ENCODE measurements around the gene SPAG16.
"Not testable (repeated sequence)": the region's sequence is repeated elsewhere in the genome, so short reads cannot be mapped to it uniquely, and the experiment has no call there.

The SPAG16 gene

DNA sequence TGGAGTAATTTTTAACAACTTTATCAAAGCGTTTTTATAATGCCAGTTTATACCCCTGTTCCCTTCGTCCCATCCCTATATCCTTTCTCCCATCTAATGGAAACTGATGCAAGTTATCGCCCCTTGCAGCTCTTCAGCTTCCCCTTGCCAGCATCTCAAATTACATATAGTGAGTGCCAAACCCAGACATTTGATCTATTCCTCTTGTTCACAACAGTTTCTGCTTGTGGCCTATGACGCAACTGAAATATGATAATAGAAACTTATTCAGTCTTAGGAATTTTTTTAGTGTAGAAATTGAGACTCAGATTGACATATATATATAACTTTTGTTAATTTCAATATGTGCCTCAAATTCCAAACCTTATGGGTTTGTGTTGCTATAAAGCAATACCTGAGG is 564.4 kb downstream of the SPAG16 start:
- peak; percentile 14 for DNase-seq

DNA sequence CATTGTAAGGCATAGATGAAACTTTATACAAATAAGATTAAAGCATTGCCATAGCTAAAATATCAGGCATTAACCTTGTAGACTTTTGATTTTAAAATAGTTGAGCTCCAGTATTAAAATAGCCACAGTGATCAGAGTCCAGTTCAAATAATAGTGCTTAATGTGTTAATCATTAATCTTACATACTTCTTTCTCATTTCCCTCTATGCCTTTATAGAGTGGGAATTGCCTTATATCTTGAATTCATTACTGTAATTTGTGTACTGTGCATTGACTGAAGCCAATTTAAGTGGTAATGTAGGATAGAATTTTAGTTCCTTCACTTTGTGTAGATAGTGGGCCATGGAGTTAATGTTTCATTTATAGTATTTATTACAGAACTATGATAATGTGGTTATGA is 577.4 kb downstream of the SPAG16 start:
- DNase-seq = no peak

GRCh38 chr2:213862407-213863076 is 578.3 kb downstream of the SPAG16 start:
- no peak for DNase-seq

DNA sequence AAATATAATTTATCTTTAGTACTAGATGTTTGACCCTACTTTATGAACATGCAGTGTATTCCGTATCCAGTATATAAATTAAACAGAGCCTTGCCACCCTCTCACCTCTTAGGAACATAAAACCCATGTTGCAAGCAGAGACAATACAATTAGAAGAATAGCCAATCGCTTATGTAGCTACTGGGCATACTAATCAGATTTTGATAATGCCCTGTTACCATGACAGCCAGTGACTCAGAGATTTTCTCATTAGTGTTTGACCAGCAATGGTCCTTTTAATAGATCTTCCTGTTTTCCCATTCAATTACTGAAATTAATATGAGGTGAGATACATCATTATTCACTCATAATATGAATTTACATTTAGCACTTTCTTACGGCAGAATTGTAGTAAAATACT is 579.3 kb downstream of the SPAG16 start:
- DNase-seq = no peak

- peak; percentile 31 for DNase-seq
Observed at GRCh38 chr2:213868526-213868925, 584.3 kb downstream of the SPAG16 start.

DNA sequence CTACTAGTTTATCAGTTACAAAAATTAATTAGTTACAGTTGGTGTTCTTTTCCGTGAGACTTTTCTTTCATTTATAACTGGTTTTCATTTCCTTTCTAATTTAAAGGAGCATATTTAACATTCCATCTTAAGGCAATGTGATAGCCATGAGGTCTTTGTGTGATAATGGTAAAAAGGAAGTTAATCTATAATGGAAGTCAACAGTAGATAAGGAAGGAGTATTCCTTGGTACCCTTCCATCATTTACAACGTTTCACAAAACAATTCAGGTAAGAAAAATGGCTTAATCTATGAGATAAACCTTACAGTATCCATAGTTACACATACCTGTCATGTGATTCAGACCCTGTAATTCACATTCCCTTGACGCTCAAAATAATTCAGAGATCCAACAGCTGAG is 601.2 kb downstream of the SPAG16 start:
- DNase-seq = peak; percentile 59

DNA sequence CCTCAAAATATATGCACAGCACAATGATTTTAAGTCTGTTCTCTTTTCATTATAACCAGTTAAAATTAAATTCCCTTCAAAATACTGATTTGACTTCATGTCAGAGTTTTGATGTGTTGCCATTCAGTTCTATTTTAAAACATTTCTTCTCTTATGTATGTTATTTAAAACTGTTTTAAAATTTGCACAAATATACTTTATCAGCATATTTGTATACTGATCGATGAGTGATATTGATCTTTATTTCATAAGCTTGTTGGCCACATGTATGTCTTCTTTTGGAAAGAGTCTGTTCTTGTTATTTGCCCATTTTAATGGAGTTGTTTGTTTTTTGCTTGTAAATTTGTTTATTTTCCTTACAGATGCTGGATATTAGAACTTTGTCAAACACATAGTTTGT is 630.2 kb downstream of the SPAG16 start:
- no peak for DNase-seq

GRCh38 chr2:213920014-213920413 is 635.8 kb downstream of the SPAG16 start:
- no peak for DNase-seq

DNA sequence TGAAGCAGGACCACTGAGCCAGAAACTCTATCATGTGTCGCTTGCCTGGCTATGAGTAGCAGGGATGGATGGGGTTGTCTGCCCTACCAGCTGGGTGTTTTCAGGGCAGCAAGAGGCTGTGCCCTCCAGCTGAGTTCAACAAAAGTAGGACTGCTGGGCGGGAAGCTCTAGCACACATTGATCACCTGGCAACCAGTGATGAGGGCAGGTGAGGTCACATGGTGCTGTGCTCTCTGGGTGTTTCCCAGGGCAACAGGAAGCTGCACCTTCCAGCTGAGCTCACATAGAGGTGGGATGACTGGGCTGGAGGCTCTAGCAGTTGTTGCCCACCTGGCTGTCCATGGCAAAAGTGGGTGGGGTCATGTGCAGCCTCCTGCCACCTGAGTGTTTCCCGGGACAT is 639.3 kb downstream of the SPAG16 start:
- DNase-seq = no peak

DNA sequence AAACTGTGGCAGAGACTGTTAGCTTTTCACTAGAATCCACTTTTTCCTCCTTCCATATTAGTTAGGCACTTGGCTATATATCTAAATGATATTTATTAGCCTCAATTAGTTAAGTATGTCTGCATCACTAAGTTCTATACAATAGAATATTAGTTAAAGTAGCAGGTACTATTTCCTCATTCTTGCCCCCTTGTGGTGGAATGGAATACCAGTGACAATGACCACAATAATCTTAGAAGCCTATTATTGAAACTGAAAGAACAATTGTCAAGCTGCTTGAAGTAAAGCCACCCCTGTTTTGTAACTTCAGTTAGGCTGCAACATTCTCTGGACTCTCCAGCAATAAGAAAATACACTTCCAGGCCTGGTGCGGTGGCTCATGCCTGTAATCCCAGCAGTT is 650.3 kb downstream of the SPAG16 start:
- DNase-seq = no peak

DNA sequence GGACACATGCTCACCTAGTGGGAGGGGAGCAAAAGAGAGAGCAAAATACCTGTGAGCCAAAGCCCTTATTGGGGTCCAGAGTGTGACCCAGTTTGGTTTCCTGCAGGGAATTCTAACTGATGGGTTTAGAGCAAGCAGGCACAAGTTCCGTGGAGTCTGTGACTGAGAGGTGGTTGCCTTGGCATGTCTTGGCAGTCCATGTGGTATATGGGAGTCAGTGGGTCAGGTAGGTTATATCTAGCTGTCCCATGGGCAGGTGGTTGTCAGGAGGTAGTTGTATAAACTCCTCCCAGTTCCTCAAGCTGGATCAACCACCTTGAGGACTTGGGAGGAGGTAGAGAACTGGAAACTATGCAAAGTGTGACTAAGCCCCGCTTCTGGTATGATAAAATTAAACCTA is 673.8 kb downstream of the SPAG16 start:
- DNase-seq = no peak

DNA sequence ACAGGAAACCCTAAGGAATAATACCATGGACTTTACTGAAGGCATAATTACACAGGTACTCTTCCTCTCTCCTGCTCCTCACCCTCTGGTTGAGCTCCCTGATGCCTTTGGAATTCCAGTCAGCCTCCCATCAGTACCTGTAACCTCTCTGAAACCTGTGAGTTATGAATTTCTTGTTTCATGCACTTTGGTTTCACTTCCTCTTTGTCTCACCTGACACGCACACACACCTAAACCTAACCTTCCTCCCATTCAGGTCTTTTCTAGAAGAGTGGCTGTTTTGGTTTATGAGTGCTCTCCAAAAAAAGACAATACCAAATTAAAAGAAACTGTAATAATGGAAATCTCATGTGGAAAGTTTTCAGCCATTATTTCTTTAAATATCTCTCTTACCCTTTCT is 675.3 kb downstream of the SPAG16 start:
- no peak for DNase-seq

GRCh38 chr2:213971536-213971935 is 687.3 kb downstream of the SPAG16 start:
- no peak for DNase-seq

DNA sequence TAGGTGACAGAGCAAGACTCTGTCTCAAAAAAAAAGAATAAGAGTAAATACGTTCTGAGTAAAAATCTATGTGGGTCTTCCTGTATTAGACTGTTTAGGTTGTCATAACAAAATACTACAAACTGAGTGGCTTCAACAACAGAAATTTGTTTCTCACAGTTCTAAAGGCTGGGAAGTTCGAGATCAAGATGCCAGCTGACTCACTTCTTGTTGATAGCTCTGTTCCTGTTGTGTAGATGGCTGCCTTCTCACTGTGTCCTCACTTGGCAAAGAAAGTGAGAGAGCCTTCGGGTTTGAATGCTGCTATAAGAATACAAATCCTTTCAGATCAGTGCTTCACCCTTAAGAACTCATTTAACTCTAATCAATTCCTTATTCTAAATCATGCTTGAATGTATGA is 696.6 kb downstream of the SPAG16 start:
- DNase-seq = no peak

DNA sequence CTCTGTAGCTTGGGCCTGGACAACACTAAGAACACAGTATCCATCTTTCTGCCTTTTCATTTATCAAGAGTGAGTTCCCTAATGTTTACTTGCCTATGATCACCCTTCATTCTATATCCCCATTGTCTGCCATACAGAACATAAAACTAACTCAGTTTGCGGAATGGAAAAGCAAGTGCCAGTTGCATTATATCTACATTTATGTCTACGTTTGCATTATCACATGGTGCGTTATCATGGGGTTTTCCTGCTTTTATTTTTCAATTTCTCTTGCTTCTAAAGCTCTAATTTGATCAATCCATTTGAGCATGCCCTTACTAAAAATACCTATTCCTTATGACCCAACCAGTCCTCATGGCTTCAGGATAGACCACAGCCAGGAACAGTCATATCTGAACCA is 704.9 kb downstream of the SPAG16 start:
- DNase-seq = no peak

DNA sequence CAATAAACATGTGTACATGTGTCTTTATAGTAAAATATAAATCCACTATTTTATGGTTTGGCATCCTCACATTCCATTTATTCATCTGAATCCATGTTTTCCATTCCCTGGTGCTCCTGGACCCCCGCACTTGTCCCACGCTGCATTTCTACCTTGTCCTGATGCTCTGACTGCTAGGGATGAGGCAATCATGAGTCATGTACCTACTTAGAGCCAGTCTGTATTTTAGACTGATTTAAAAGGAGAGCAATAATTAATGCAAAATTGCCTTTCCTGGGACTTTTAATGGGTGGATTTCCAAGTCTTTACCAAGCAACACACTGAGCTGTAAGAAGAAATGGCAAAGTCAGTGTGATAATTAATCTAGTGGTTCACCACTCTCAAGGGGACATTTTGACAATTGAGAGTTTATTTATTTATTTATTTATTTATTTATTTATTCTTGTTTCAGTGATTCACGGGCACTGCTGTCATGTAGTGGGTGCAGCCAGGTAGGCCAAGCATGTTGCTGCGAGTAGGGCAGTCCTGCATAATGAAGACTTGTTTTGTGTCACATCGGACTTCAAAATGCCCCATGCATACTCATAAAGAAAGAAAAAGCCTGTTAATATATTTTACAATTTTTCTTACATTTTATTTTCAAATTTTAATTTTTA is 707.3 kb downstream of the SPAG16 start:
- DNase-seq = peak; percentile 1

GRCh38 chr2:213995400-213996105 is 711.3 kb downstream of the SPAG16 start:
- DNase-seq = peak; percentile 73

DNA sequence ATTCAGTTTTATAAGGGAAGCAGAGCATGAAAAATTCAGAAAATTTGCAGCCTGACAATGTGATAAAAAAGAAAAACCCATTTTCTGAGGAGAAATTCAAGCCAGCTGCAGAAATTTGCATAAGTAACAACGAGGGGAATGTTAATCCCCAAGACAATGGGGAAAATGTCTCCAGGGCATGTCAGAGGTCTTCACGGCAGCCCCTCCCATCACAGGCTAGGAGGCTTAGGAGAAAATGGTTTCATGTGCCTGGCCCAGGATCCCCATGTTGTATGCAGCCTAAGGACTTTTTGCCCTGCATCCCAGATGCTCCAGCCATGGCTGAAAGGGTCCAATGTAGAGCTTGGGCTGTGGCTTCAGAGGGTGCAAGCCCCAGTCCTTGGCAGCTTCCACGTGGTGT is 714.7 kb downstream of the SPAG16 start:
- not testable (repeated sequence) for DNase-seq

- no peak for DNase-seq
Observed at GRCh38 chr2:214004463-214004862, 720.2 kb downstream of the SPAG16 start.

GRCh38 chr2:214005337-214005736 is 721.1 kb downstream of the SPAG16 start:
- peak; percentile 1 for DNase-seq

GRCh38 chr2:214006601-214007000 is 722.3 kb downstream of the SPAG16 start:
- DNase-seq = peak; percentile 67

DNA sequence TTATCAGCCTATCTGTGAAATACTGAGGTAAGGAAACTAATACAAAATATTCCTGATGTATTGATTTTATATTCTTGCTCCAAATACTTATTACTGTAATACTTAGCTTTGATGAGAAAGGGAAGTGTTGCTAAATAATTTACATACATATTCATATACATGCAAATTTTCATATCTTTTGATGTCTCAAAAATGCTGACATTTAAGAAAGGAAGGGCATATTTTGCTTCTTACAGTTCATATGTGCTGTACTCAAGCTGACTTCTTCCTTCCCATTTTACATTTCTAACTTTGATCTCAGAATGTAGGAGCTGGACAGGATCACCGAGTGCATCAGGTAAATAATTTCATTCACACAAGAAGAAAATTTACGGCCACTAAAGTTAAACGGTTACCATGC is 727.4 kb downstream of the SPAG16 start:
- DNase-seq = no peak

- DNase-seq = peak; percentile 2
Observed at GRCh38 chr2:214014551-214015220, 730.4 kb downstream of the SPAG16 start.

All from NCI-H226 (cell line).